SU-DHL-6 (cell line): Measurements from ENCODE around the gene PHACTR3.

Experiments
- CTCF ChIP-seq: fragments of 200-600 bp; sonication (generic); IDR thresholded peaks from one replicate; pipeline ENCODE4 v1.5.1; 2017; ENCODE audit warnings: antibody characterized with exemption, mild to moderate bottlenecking, low read length, moderate library complexity; ENCODE audit not compliant: insufficient read depth, poor library complexity, severe bottlenecking
- EZH2phosphoT487 ChIP-seq: fragments of 200-600 bp; sonication (generic), shearing (Covaris generic); conservative IDR thresholded peaks from 2 replicates; pipeline ENCODE4 v1.6.1; 2018; ENCODE audit warnings: mild to moderate bottlenecking, antibody characterized with exemption, low read length, moderate library complexity, mixed read lengths

- TF ChIP-seq CTCF (no peak), EZH2phosphoT487 (no peak)
Observed at GRCh38 chr20:59828125-59829053, 224.0 kb downstream of the PHACTR3 start.
